ENCODE measurements around the gene ABCB6. TPM values are rescaled to one million over a fixed set of nuclear protein-coding genes. Genes with fewer than 3 reads are reported as not detected.
"Not testable (repeated sequence)": the region's sequence is repeated elsewhere in the genome, so short reads cannot be mapped to it uniquely, and the experiment has no call there.

Gene ABCB6
- total RNA-seq, 2 donors from 2014 or later: 8.5 to 8.8 TPM

GRCh38 chr2:219205981-219206327 lies 12.8 kb downstream of the ABCB6 start:
- peak overlapping the region; percentile 69 for H3K27ac Mint-ChIP-seq
- H3K4me1 Mint-ChIP-seq (ENCODE audit: low read depth): peaks cover 36% of the 10 kb centered on the region
- ATAC-seq (replicated peaks in 1 of 2): no peak
- peaks cover 0 to 3% of the 10 kb centered on the region in 2 donors for H3K9me3 Mint-ChIP-seq
- no peak for DNase-seq
- H3K36me3 Mint-ChIP-seq (ENCODE audit: insufficient read depth in 2 of 2): peaks cover 1 to 7% of the 10 kb centered on the region in 2 donors
- peak overlapping the region; percentile 79 to 83 for H3K4me3 Mint-ChIP-seq
- no peaks in the 10 kb centered on the region for H3K27me3 Mint-ChIP-seq (ENCODE audit: low read depth)

DNA sequence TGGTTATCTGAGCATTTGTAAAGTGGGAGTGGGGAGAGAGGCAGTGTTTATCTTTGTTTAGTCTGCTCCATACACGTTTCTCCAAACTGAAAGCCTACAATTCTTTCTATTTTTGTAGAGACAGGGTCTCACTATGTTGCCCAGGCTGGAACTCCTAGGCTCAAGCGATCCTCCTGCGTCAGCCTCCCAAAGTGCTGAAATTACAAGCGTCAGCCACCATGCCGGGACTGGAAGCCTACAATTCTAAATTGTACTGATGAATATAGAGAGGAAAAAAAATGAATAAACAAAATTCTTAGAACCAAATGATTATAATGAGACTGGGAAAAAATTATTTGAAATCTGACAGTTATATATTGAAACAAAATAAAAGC lies 13.6 kb downstream of the ABCB6 start:
- H3K4me1 Mint-ChIP-seq (ENCODE audit: low read depth): peaks cover 35% of the 10 kb centered on the region
- no peak for DNase-seq
- peak overlapping the region; percentile 16 to 79 for H3K4me3 Mint-ChIP-seq
- peaks cover 0 to 3% of the 10 kb centered on the region in 2 donors for H3K9me3 Mint-ChIP-seq
- H3K27me3 Mint-ChIP-seq (ENCODE audit: low read depth): no peaks in the 10 kb centered on the region
- no peak overlapping the region for H3K27ac Mint-ChIP-seq
- ATAC-seq (replicated peaks in 1 of 2): no peak
- peaks cover 1 to 6% of the 10 kb centered on the region in 2 donors for H3K36me3 Mint-ChIP-seq (ENCODE audit: insufficient read depth in 2 of 2)

- peaks cover 1 to 6% of the 10 kb centered on the region in 2 donors for H3K36me3 Mint-ChIP-seq (ENCODE audit: insufficient read depth in 2 of 2)
- ATAC-seq (replicated peaks in 1 of 2): no peak
- no peak for DNase-seq
- H3K9me3 Mint-ChIP-seq: peaks cover 0 to 3% of the 10 kb centered on the region in 2 donors
- H3K4me1 Mint-ChIP-seq (ENCODE audit: low read depth): peaks cover 32% of the 10 kb centered on the region
- no peak overlapping the region for H3K27ac Mint-ChIP-seq
- no peaks in the 10 kb centered on the region for H3K27me3 Mint-ChIP-seq (ENCODE audit: low read depth)
- no peak overlapping the region for H3K4me3 Mint-ChIP-seq
Measured at GRCh38 chr2:219204425-219205164, 14.2 kb downstream of the ABCB6 start.

DNA sequence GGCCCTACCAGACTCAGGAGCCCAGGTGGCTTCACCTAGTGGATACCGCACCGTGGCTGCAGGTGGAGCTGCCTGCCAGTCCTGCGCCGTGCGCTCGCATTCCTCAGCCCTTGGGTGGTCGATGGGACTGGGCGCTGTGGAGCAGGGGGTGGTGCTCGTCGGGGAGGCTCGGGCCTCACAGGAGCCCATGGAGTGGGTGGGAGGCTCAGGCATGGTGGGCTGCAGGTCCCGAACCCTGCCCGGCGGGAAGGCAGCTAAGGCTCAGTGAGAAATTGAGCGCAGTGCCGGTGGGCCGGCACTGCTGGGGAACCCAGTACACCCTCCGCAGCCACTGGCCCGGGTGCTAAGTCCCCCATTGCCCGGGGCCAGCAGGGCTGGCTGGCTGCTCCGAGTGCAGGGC lies 17.4 kb downstream of the ABCB6 start:
- not testable (repeated sequence) for H3K27ac Mint-ChIP-seq

GRCh38 chr2:219200502-219201326 lies 18.0 kb downstream of the ABCB6 start:
- H3K27me3 Mint-ChIP-seq (ENCODE audit: low read depth); H3K9me3 Mint-ChIP-seq; H3K36me3 Mint-ChIP-seq (ENCODE audit: insufficient read depth in 2 of 2); ATAC-seq (replicated peaks in 1 of 2): not testable (repeated sequence)
- peaks cover 25% of the 10 kb centered on the region for H3K4me1 Mint-ChIP-seq (ENCODE audit: low read depth)
- peak overlapping the region; percentile 11 for H3K27ac Mint-ChIP-seq
- H3K4me3 Mint-ChIP-seq: peak overlapping the region; percentile 78 to 82
- peak; percentile 36 to 42 for DNase-seq

More for the DNA sequence above, 17.4 kb downstream of the ABCB6 start:
- H3K36me3 Mint-ChIP-seq (ENCODE audit: insufficient read depth in 2 of 2); DNase-seq; H3K9me3 Mint-ChIP-seq; H3K4me3 Mint-ChIP-seq; ATAC-seq (replicated peaks in 1 of 2); H3K27me3 Mint-ChIP-seq (ENCODE audit: low read depth): not testable (repeated sequence)
- H3K4me1 Mint-ChIP-seq (ENCODE audit: low read depth): peaks cover 25% of the 10 kb centered on the region

- ATAC-seq (replicated peaks in 1 of 2) (no peak), DNase-seq (no peak)
- Mint-ChIP-seq H3K4me1 (ENCODE audit: low read depth) (peaks cover 20% of the 10 kb centered on the region), H3K27me3 (ENCODE audit: low read depth) (no peaks in the 10 kb centered on the region), H3K27ac (no peak overlapping the region), H3K36me3 (ENCODE audit: insufficient read depth in 2 of 2) (peaks cover 1 to 5% of the 10 kb centered on the region in 2 donors), H3K4me3 (peak overlapping the region; percentile 28 to 39), H3K9me3 (peaks cover 0 to 3% of the 10 kb centered on the region in 2 donors)
Measured at GRCh38 chr2:219199470-219200211, 19.1 kb downstream of the ABCB6 start.

GRCh38 chr2:219198974-219199373 lies 19.8 kb downstream of the ABCB6 start:
- ATAC-seq (replicated peaks in 1 of 2): no peak
- Mint-ChIP-seq H3K9me3 (no peaks in the 10 kb centered on the region), H3K4me1 (ENCODE audit: low read depth) (peaks cover 20% of the 10 kb centered on the region), H3K27me3 (ENCODE audit: low read depth) (no peaks in the 10 kb centered on the region), H3K36me3 (ENCODE audit: insufficient read depth in 2 of 2) (peaks cover 0 to 2% of the 10 kb centered on the region in 2 donors), H3K4me3 (peak overlapping the region in 1 of 2 donors; percentile 39), H3K27ac (no peak overlapping the region)
- no peak for DNase-seq

DNA sequence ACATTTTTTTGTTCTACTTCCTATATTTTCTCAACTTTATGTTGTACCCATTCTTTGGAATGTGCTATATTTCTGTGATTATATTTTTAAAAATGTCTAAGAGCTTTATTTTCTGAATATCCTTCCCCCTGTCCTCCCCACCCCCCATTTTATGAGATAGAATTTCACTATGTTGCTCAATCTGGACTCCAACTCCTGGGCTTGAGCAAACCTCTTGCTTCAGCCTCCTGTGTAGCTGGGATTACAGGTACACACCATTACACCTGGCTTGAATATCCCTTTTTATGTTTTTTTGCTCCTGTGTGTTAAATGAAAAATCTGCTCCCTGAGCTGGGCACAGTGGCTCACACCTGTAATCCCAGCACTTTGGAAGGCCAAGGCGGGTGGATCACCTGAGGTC lies 21.4 kb downstream of the ABCB6 start:
- no peak overlapping the region for H3K27ac Mint-ChIP-seq
- DNase-seq (no peak), ATAC-seq (replicated peaks in 1 of 2) (no peak)
- no peak overlapping the region for H3K4me3 Mint-ChIP-seq
- H3K36me3 Mint-ChIP-seq (ENCODE audit: insufficient read depth in 2 of 2): no peaks in the 10 kb centered on the region
- H3K27me3 Mint-ChIP-seq (ENCODE audit: low read depth): no peaks in the 10 kb centered on the region
- no peaks in the 10 kb centered on the region for H3K9me3 Mint-ChIP-seq
- peaks cover 20% of the 10 kb centered on the region for H3K4me1 Mint-ChIP-seq (ENCODE audit: low read depth)

GRCh38 chr2:219186754-219187456 lies 31.9 kb downstream of the ABCB6 start:
- peak overlapping the region; percentile 51 for H3K27ac Mint-ChIP-seq
- ATAC-seq (replicated peaks in 1 of 2): peak; percentile 89 to 91
- peaks cover 6 to 11% of the 10 kb centered on the region in 2 donors for H3K36me3 Mint-ChIP-seq (ENCODE audit: insufficient read depth in 2 of 2)
- DNase-seq: peak; percentile 29 to 36
- H3K4me1 Mint-ChIP-seq (ENCODE audit: low read depth): peaks cover 30% of the 10 kb centered on the region
- H3K4me3 Mint-ChIP-seq: peak overlapping the region in 1 of 2 donors; percentile 10
- H3K9me3 Mint-ChIP-seq: no peaks in the 10 kb centered on the region
- H3K27me3 Mint-ChIP-seq (ENCODE audit: low read depth): no peaks in the 10 kb centered on the region

- H3K27me3 Mint-ChIP-seq (ENCODE audit: low read depth): no peaks in the 10 kb centered on the region
- peak overlapping the region; percentile 27 for H3K27ac Mint-ChIP-seq
- DNase-seq: no peak
- peaks cover 13 to 15% of the 10 kb centered on the region in 2 donors for H3K36me3 Mint-ChIP-seq (ENCODE audit: insufficient read depth in 2 of 2)
- H3K4me1 Mint-ChIP-seq (ENCODE audit: low read depth): peaks cover 55% of the 10 kb centered on the region
- no peak for ATAC-seq (replicated peaks in 1 of 2)
- no peak overlapping the region for H3K4me3 Mint-ChIP-seq
- no peaks in the 10 kb centered on the region for H3K9me3 Mint-ChIP-seq
Measured at GRCh38 chr2:219184121-219184520, 34.6 kb downstream of the ABCB6 start.

- peak overlapping the region; percentile 27 for H3K27ac Mint-ChIP-seq
- H3K27me3 Mint-ChIP-seq (ENCODE audit: low read depth): no peaks in the 10 kb centered on the region
- peaks cover 59% of the 10 kb centered on the region for H3K4me1 Mint-ChIP-seq (ENCODE audit: low read depth)
- peaks cover 13 to 18% of the 10 kb centered on the region in 2 donors for H3K36me3 Mint-ChIP-seq (ENCODE audit: insufficient read depth in 2 of 2)
- no peaks in the 10 kb centered on the region for H3K9me3 Mint-ChIP-seq
- peak overlapping the region in 1 of 2 donors; percentile 15 for H3K4me3 Mint-ChIP-seq
- no peak for ATAC-seq (replicated peaks in 1 of 2)
- DNase-seq: no peak
Measured at GRCh38 chr2:219183151-219183772, 35.5 kb downstream of the ABCB6 start.

All from activated T-cell treated with anti-CD3 and anti-CD28 coated beads, Interleukin-2, amount 50 U/mL, for 72 hours (primary cell).